IMR-90 (cell line): ENCODE results near the gene SIGLEC15. TPM values are rescaled to one million over a fixed set of nuclear protein-coding genes. Genes with fewer than 3 reads are reported as not detected.
A peak's percentile ranks its signal among the peaks of the same experiment; 100 is the strongest.

Experiments used
- ATAC-seq: fragments of 200-7000 bp; cut with Tn5 transposase; 2 replicates; pipeline ENCODE4 v1.9.1; 2020; ENCODE audit warnings: low read depth, mild to moderate bottlenecking, moderate library complexity
- BruUV-seq: library from RNA; stranded (reverse); fragments of 400-500 nt; replicated peaks from 2 replicates; lab custom pipeline; 2021; lab: Mats Ljungman, UMichigan
- CTCF ChIA-PET: fragments of 300-600 bp; formaldehyde crosslinking; extraction: SDS; loops from one replicate; lab custom pipeline; 2021; ENCODE audit warnings: antibody characterized with exemption; lab: Yijun Ruan, JAX
- POLR2A ChIA-PET: fragments of 300-600 bp; sonication (Branson Sonifier 250); formaldehyde crosslinking; loops from one replicate; lab custom pipeline; 2022; ENCODE audit warnings: antibody characterized with exemption; ENCODE audit not compliant: unreplicated experiment; lab: Charles Lee
- DNase-seq: peaks from one replicate; pipeline ENCODE4 v3.0.0; 2013
- H2AFZ ChIP-seq: replicated peaks from 2 replicates; pipeline ENCODE3; 2013; ENCODE audit warnings: low read length, mild to moderate bottlenecking; ENCODE audit not compliant: poor library complexity
- H2AK5ac ChIP-seq: 2 replicates; pipeline ENCODE4 v1.6.1; 2013; ENCODE audit warnings: low read depth, low read length, inconsistent platforms
- H2AK9ac ChIP-seq: replicated peaks from 2 replicates; pipeline ENCODE3; 2013; ENCODE audit warnings: mild to moderate bottlenecking, low read depth, low read length, moderate library complexity; ENCODE audit not compliant: poor library complexity
- H2BK120ac ChIP-seq: 2 replicates; pipeline ENCODE4 v1.6.1; 2013; ENCODE audit warnings: low read depth, low read length, inconsistent platforms
- H2BK15ac ChIP-seq: 3 replicates; pipeline ENCODE4 v1.6.1; 2013; ENCODE audit warnings: low read depth, low read length, inconsistent platforms
- H2BK20ac ChIP-seq: 2 replicates; pipeline ENCODE4 v1.6.1; 2013; ENCODE audit warnings: low read depth, mild to moderate bottlenecking, inconsistent platforms, low read length, moderate library complexity
- H2BK5ac ChIP-seq: 2 replicates; pipeline ENCODE4 v1.6.1; 2013; ENCODE audit warnings: mild to moderate bottlenecking, low read depth, low read length, inconsistent platforms; ENCODE audit not compliant: poor library complexity, severe bottlenecking
- H3K14ac ChIP-seq: replicated peaks from 2 replicates; pipeline ENCODE4 v1.6.1; 2013; ENCODE audit warnings: low read depth, low read length, inconsistent platforms
- H3K18ac ChIP-seq: 2 replicates; pipeline ENCODE4 v1.6.1; 2013; ENCODE audit warnings: low read depth, low read length, control low read depth
- H3K23ac ChIP-seq: 2 replicates; pipeline ENCODE4 v1.6.1; 2013; ENCODE audit warnings: low read depth, low read length, inconsistent platforms
- H3K27ac ChIP-seq: 2 replicates; pipeline ENCODE4 v1.5.1; 2013; ENCODE audit warnings: mild to moderate bottlenecking, control low read depth, low read length; ENCODE audit not compliant: insufficient read depth
- H3K27me3 ChIP-seq: 2 replicates; pipeline ENCODE4 v1.6.1; 2013; ENCODE audit warnings: low read length; ENCODE audit not compliant: control insufficient read depth, insufficient read depth
- H3K36me3 ChIP-seq: 2 replicates; pipeline ENCODE4 v1.6.1; 2013; ENCODE audit warnings: low read length, mixed read lengths; ENCODE audit not compliant: control insufficient read depth, insufficient read depth
- H3K4ac ChIP-seq: 2 replicates; pipeline ENCODE4 v1.6.1; 2013; ENCODE audit warnings: low read depth, low read length, inconsistent platforms
- H3K4me1 ChIP-seq: 2 replicates; pipeline ENCODE4 v1.6.1; 2013; ENCODE audit warnings: low read length, mixed read lengths; ENCODE audit not compliant: control insufficient read depth, insufficient read depth
- H3K4me2 ChIP-seq: 2 replicates; pipeline ENCODE4 v1.6.1; 2013; ENCODE audit warnings: low read depth, mild to moderate bottlenecking, control low read depth, low read length, moderate library complexity
- H3K4me3 ChIP-seq: 2 replicates; pipeline ENCODE4 v1.5.1; 2013; ENCODE audit warnings: low read depth, mild to moderate bottlenecking, control low read depth, low read length, moderate library complexity; ENCODE audit not compliant: insufficient read depth
- H3K56ac ChIP-seq: 2 replicates; pipeline ENCODE4 v1.6.1; 2013; ENCODE audit warnings: low read length, inconsistent platforms; ENCODE audit not compliant: insufficient read depth; ENCODE audit errors: extremely low read depth
- H3K79me1 ChIP-seq, 2 experiments: 2 replicates each; pipeline ENCODE4 v1.6.1; 2013; ENCODE audit warnings: low read length in 2 of 2, inconsistent platforms in 1 of 2, low read depth in 1 of 2
- H3K9ac ChIP-seq: 2 replicates; pipeline ENCODE4 v1.6.1; 2013; ENCODE audit warnings: low read depth, low read length, control low read depth
- H3K9me1 ChIP-seq: 2 replicates; pipeline ENCODE4 v1.6.1; 2013; ENCODE audit warnings: low read length, inconsistent platforms; ENCODE audit not compliant: insufficient read depth
- H3K9me3 ChIP-seq: 2 replicates; pipeline ENCODE4 v1.6.1; 2013; ENCODE audit warnings: low read length; ENCODE audit not compliant: control insufficient read depth, insufficient read depth
- H4K20me1 ChIP-seq: 2 replicates; pipeline ENCODE4 v1.6.1; 2013; ENCODE audit warnings: low read length, inconsistent platforms; ENCODE audit not compliant: insufficient read depth
- H4K5ac ChIP-seq: 2 replicates; pipeline ENCODE4 v1.6.1; 2013; ENCODE audit warnings: mild to moderate bottlenecking, low read depth, low read length, control low read depth
- H4K8ac ChIP-seq, 2 experiments: 2 replicates each; pipeline ENCODE4 v1.6.1; 2013; ENCODE audit warnings: low read depth in 2 of 2, low read length in 2 of 2, control low read depth in 1 of 2, inconsistent platforms in 1 of 2
- H4K91ac ChIP-seq: 2 replicates; pipeline ENCODE4 v1.6.1; 2013; ENCODE audit warnings: low read depth, low read length, inconsistent platforms; ENCODE audit not compliant: insufficient read depth
- FOS ChIP-seq: fragments of 150-350 bp; IDR thresholded peaks from 2 replicates; pipeline ENCODE4 v1.6.1; 2016; ENCODE audit warnings: low read depth, low read length
- MAFK ChIP-seq: IDR thresholded peaks from 2 replicates; pipeline ENCODE4 v1.6.1; 2012; ENCODE audit warnings: low read depth, low read length, improper control_type of control experiment
- WGBS, 2 experiments: methylation state at CpG; one replicate each; pipeline versions ENCODE4 v1.1.5 to v1.1.7; 2013; ENCODE audit warnings: missing lambda C conversion rate in 2 of 2; ENCODE audit not compliant: insufficient read length in 1 of 2; ENCODE audit errors: extremely low coverage in 2 of 2; 5-methylcytosine and 5-hydroxymethylcytosine counted together
- dilution Hi-C: fragments of 300-500 bp; cut with HindIII; formaldehyde crosslinking; loops from one replicate; pipeline ENCODE4 v1.14.3; 2018; ENCODE audit warnings: low sequenced_read_pairs; ENCODE audit not compliant: unreplicated experiment
- in situ Hi-C: fragments of 300-500 bp; cut with MboI; formaldehyde crosslinking; loops from 3 replicates; pipeline ENCODE4 v1.14.3; 2019; ENCODE audit warnings: low sequenced_read_pairs, inconsistent platforms, mixed read lengths
- intact Hi-C: fragments of 100-400 bp; cut with micrococcal nuclease; formaldehyde crosslinking; loops from 2 replicates; pipeline ENCODE4 v1.10.0; 2022
- polyA plus RNA-seq, 3 experiments: library from polyadenylated mRNA; depleted of rRNA; stranded (reverse); fragments of >200 nt; gene quantifications; 2 replicates each; pipeline ENCODE4 v1.2.3, GENCODE V29; 2012; ENCODE audit warnings: low replicate concordance in 1 of 3
- total RNA-seq: library from RNA; depleted of rRNA; stranded (reverse); fragments of >200 nt; gene quantifications from 2 replicates; pipeline ENCODE4 v1.2.3, GENCODE V29; 2012

The SIGLEC15 gene
- total and polyA plus RNA-seq, 2 of the 4 experiments (the other 2 are of a cell fraction) = 1.1 to 1.8 TPM

DNA sequence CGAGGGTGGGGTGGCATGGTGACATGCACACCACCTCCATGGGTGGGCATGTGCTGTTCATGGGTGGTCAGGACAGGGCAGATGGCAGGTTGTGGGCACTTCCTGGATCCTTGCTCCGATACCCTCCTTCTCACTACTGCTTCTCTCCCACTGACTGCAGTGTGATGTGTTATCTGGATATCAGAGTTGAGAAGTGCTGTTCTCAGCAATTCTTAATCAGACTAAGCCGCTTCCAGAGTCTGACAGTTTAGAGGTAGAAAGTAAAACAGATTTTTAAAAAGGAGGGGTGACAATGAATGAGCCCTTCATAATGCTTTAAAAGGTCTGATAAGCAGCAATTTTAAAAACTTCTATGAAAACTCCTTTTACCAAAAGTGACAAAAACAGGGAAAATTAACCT is 33.9 kb downstream of the SIGLEC15 start:
- H3K56ac ChIP-seq = no peak overlapping the region
- H3K4ac ChIP-seq = no peak overlapping the region
- in situ Hi-C loops (no loop called here), intact Hi-C loops (loop anchor here (2.0 kb wide), 1 partner anchor 47 kb away; no protein-coding TSS in a partner anchor), dilution Hi-C loops (no loop called here)
- no peak overlapping the region for H4K8ac ChIP-seq
- no peak overlapping the region for H3K27ac ChIP-seq
- H4K5ac ChIP-seq = no peak overlapping the region
- H2AK5ac ChIP-seq = no peak overlapping the region
- H2BK120ac ChIP-seq = no peak overlapping the region
- H2AFZ ChIP-seq = no peak overlapping the region
- no peaks in the 10 kb centered on the region for H4K20me1 ChIP-seq
- peaks cover 9% of the 10 kb centered on the region; the same call in 1 of the 2 replicates for H3K9me1 ChIP-seq
- H3K79me1 ChIP-seq = peaks cover 4 to 8% of the 10 kb centered on the region in 2 experiments; a peak in 3 of 4 replicates
- H3K4me3 ChIP-seq = no peak overlapping the region
- no peak overlapping the region for H3K4me2 ChIP-seq
- no peak overlapping the region for H3K18ac ChIP-seq
- H3K23ac ChIP-seq = no peak overlapping the region
- ATAC-seq = no peak
- H3K9me3 ChIP-seq = peaks cover 5% of the 10 kb centered on the region
- H3K36me3 ChIP-seq = peaks cover 45% of the 10 kb centered on the region
- no peak overlapping the region for H2BK15ac ChIP-seq
- BruUV-seq = no TSS peak
- no peak overlapping the region for H3K9ac ChIP-seq
- H3K4me1 ChIP-seq = peaks cover 2% of the 10 kb centered on the region; the same call in 1 of the 2 replicates
- H4K91ac ChIP-seq = no peak overlapping the region
- WGBS, 2 experiments = 100% methylated on average over 1 of the region's 3 CpGs; no CpG with 5 or more reads in 1 of the 2 experiments
- TF ChIP-seq FOS (no peak), MAFK (peak; percentile 89)
- no peaks in the 10 kb centered on the region for H3K27me3 ChIP-seq
- H2AK9ac ChIP-seq = no peak overlapping the region
- DNase-seq = no peak
- H3K14ac ChIP-seq = no peak overlapping the region
- H2BK20ac ChIP-seq = no peak overlapping the region
- H2BK5ac ChIP-seq = no peak overlapping the region
- POLR2A ChIA-PET = no interaction called here
- CTCF ChIA-PET = interaction anchor here (0.7 to 1.3 kb wide), 2 partner anchors 21 to 137 kb away, joined by 3 read pairs; no protein-coding TSS in a partner anchor
